HG03097 (cell line): ENCODE measurements around the gene SHH.

Source experiments
- ATAC-seq: cut with Tn5 transposase; IDR thresholded peaks from one replicate; pipeline ENCODE4 v1.9.1; 2021; ENCODE audit not compliant: unreplicated experiment, low FRiP score

SHH gene

DNA sequence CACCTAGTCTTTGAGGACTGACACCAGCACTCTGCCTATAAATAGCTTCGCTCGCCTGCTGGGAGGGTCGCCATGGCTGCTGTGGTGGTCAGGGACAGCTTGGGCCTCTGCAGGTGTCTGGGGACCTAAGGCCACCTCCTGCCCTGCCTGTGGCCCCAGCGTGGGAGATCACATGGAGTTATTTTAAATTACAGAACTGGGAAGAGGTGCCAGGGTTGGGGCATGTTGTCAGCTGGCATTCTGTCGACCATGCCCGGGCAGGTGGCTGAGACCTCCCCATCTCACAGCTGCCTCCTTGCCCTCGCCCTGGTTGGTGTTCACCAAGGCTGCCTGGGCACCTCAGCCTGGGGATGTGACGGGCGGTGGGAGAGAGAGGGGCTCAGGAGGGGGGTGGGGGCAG, 18.1 kb downstream of the SHH start:
- no peak for ATAC-seq

DNA sequence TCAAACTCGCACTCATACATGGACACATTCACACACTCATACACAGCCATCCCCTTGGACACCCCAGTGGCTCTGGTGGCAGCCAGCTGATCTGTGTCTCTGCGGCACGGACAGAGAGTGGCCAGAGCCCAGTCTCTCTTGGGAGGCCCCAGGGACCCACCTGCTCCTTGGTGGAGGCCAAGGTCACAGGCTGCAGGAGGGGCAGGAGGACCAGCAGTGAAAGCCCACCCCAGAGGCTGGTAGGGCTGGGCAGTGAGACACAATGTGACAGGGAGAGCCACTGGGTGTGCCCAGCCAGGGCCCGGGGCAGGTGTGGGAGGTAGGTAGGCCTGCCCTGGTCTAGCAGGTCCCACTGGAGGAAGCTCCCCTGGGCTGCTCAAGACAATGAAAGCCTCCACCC, 18.5 kb downstream of the SHH start:
- no peak for ATAC-seq

DNA sequence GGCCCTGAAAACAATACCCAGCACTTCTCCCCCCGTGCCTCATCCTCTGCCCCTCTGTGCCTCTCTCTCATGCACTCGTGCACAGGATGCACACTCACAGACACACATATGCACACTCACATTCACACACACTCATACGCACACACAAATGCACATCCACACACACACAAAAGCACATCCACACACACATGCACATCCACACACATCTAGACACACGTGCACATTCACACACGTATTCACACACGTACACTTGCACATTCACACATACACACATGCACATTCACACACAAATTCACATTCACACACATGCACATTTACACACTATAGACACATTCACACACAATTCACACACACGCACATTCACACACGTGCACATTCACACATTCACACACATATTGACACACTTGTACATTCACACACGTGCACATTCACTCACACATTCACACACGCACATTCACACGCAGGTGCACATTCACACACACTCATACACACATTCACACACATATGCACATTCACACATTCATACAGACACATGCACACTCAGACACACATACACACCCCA, 19.2 kb downstream of the SHH start:
- ATAC-seq = no peak

DNA sequence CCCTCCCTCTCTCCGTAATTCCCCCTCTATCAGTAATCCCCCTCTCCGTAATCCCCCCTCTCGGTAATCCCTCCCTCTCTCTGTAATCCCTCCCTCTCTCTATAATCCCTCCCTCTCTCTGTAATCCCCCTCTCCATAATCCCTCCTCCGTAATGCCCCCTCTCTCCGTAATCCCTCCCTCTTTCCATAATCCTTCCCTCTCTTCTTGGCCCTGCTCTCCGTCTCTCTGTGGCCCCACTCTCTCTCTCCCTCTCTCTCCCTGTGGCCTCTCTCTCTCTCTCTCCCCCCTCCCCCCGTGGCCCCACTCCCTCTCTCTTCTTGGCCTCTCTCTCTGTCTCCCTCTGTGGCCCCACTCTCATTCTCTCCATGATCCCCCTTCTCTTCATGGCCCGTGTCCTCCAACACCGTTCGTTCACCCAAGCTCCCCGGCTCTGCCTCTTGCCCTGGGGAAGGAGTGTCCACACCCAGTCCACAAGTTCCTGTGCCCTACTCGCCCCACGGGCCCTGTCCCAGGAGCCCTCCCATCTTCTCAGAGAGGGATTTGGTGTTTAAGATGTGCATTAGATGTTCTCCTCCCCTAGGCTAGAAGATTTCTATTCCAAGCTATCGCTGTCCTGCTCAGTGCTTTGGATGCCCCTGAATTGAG, 19.8 kb downstream of the SHH start:
- ATAC-seq = no peak

DNA sequence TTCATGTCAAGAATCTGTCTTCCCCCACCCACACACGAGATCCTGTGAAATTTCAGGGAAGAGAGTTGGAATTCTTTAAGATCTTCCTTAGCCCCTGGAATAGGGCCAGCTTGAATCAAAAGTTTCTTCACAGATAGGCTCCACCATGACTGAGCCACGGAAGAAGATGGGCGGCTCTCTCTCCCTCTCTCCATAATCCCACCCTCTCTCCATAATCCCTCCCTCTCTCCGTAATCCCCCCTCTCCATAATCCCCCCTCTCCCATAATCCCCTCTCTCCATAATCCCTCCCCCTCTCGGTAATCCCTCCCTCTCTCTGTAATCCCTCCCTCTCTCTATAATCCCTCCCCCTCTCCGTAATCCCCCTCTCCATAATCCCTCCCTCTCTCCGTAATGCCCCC, 20.4 kb downstream of the SHH start:
- no peak for ATAC-seq

DNA sequence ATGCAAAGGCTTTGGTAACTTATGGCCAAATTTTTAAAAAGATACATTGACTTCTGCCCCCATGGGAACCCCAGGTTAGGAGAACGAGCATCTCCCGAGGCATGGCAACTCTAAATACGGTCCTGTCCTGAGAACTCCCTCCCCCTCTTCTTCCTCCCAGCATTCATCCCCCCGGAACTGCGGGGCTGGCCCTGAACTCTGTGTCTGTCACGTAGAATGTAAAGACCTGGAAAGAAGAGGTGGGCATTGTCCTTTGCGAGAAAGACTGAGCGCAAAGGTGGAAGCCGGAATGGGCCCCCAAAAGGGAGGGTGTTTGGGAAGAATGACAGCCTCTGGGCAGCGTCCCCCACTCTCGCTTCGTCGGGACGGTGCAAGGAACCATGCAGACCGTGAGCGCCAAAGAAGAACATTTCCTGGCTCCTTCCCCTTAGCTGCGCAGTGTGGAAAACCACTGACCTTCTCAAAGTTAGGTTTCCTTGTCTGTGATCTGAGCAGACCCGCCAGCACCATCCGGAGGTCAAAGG, 21.0 kb downstream of the SHH start:
- no peak for ATAC-seq

DNA sequence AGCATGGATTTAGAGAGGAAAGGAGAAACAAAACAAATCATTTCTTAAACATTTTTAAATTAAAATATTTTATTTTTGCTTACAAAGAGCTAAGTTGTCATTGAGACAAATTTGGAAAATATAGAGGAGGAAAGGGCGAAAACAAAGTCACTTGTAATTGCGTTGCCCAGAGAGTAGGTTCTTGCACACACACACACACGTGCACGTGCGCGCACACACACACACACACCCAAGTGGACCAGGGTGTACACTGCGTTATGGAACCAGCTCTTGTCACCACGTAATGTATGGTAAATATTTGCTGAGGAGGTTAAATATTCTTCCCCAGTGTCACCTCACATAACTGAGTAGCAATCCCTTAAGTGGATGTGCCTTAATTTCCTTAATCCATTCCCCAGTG, 21.6 kb downstream of the SHH start:
- ATAC-seq = no peak

DNA sequence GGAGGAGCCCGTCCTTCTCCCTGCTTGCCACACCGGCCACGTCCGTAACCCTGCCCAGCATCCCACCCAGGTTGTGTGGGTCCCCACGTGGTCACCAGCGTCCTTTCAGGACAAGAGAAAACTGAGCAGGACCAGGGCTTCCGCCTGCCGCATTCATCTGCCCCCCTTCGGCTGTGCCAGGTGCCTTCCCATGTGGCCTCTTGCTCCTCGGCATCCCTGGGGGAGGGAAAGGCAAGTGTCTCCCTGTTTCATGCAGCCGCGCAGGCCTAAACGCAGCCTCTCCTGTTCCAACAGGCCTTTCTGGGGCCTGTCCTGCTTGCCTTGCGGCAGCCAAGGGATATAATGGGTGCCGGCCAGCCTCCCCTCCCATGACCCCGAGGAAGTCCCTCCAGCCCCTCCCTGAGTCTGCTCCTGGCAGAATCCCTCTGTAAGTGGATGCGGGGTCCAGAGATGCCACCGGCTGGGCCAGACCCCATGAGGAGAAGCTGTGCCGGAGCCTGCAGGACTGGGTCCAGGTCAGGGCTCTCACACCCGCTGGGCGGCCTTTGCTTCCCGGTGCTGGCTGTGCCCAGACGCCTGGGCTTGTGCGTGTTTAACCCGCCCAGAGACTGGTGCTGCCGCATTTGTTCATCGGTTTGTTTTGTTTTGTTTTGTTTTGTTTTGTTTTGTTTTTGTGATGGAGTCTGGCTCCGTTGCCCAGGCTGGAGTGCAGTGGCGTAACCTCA, 23.1 kb downstream of the SHH start:
- no peak for ATAC-seq

DNA sequence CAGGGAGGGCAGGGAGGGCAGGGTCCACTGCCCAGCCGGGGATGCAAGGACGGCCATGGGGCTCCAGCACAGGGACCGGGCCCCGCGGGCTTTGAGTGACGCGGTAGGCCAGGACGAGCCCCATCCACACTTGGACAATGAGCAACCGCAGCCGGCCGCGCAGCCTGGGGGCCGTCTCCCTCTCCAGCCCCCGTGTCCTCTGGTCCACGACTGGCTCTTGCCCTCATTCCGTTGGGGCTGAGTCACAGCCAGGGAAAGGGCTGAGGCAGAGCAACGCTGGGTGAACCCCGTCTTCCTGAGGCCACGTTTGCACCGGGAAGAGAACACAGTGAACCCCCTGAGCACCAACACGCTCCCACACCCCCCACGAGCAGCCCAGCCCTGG, 23.7 kb downstream of the SHH start:
- no peak for ATAC-seq

DNA sequence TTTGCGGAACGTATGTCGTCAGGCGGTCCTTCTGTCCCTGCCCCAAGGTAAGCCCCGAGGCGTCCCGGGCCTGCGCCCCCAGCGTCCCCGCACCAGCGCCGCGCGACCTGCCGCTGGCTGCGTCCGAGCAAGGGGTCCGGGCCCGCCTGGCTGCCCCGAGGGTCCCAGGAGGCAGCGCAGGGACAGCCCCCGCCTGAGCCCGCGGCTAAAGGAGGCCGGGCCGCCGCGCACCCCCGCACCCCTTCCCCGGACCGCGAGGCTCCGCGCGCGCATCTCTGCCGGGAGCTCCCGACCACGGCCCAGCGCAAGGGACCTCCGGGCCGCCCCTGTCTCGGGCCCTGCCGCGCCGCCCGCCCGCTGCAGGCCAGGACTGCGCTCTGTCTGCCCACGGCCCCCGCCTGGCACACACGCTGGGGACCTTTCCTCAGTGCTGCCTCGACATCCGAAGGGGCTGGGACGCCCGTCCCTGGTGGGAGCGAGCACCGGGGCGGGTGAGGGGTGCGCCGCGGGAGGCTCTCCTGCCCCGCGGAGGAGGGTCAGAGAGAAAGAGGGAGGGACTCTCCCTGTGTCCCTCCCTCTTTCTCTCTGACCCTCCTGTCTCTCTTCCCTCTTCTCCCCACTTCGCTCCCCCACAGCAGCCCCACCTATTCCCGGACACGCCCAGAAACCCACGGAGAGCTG, 25.0 kb downstream of the SHH start:
- ATAC-seq = no peak

DNA sequence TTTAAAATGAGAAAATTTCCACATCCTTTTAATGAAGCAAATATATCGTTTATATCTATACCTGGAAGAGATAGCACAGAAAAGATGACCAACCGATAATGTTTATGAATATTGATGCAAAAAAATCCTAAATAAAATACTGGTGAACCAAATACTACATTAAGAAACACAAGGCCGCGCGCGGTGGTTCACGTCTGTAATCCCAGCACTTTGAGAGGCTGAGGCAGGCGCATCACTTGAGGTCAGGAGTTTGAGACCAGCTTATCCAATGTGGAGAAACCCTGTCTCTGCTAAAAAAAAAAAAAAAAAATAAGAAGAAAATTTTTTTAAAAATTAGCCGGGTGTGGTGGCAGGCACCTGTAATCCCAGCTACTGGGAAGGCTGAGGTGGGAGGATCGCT, 25.8 kb downstream of the SHH start:
- no peak for ATAC-seq

DNA sequence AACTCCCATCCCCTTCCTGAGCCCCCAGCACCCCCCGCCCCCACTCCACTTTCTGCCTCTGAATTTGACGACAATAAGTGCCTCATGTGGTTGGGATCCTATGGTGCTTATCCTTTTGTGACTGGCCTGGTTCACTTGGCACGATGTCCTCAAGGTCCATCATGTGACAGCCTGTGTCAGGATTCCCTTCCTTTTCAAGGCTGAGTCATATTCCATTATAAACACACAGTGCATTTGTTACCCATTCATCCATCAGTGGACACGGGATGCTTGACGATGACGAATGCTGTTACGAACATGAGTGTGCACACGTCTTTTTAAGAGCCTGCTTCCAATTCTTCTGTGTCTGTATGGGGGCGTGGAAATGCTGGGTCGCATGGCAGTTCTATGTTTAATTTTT, 26.7 kb downstream of the SHH start:
- ATAC-seq = no peak

DNA sequence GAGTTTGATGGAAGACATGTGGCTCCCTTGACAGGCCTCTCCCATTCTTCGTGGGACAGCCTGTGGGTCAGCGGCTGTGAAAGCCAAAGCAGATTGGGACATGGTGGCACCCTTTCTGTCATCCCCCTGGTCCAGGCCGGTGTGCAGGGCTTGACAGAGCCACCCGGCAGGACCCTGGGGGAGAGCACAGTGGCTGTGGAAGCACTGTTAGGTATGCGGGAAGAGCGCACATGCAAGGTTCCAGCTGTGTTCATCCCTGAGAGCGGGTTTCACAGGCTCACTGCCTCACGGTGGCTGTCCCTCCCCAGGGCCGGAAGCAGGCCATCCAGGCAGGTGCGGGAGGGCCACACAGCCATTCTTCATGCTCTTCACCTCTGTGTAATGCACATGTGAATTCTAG, 29.8 kb downstream of the SHH start:
- ATAC-seq = no peak

DNA sequence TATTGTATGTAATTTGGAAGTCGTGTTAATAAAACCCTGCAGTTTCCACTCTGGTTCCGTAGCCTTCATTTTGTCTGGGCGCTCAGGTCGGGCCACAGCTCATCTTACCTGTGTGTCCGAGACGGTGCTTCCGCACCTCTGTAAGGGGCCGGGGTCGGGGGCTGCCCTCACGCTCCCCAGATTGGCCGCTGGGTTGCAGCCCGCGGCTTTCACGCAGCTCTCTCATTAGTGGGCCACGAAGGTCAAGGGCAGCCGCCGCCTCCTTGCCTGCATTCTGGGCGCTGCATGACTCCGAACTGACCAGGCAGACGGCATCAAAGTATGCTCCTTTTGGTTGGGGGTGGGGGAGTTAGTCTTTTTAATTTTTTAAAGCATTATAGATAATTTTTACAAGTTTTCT, 30.8 kb downstream of the SHH start:
- no peak for ATAC-seq

DNA sequence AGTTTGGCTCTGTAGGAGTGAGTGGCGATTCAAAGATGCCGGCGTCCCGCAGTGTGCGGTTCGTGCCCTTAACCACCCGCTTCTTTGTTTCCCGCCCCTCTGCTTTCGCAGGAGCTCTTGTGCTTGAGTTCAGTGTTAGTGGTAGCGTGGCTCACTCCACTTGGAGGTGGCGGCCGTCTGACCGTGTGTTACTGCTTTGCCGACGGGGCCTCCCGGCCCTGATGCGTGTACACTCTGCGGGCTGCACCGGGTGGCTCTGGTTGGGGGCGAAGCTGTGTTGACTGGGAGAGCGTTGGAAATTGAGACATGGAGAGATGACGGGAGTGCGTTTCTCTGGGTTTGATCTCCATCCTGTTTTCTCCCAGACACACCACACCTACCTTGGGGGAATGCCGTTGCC, 31.4 kb downstream of the SHH start:
- no peak for ATAC-seq

DNA sequence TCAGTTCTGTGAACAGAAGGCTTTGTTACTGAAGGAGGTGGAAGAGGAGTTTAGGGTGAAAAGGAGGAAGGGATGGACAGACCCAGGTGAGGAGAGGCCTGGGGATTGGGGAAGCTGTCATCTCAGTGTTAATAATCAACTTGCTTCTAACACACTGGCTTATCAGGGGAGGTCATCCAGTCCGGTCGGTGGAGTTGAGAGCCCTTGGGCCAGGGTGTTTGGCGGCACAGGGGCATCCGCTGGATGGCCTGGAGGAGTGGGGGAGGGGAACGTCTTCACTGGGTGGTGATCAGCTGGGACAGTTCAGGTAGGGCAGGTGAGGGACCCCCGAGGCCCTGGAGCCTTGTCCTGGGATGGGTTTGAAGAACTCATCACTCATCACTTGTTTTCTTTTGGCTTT, 33.9 kb downstream of the SHH start:
- ATAC-seq = no peak

DNA sequence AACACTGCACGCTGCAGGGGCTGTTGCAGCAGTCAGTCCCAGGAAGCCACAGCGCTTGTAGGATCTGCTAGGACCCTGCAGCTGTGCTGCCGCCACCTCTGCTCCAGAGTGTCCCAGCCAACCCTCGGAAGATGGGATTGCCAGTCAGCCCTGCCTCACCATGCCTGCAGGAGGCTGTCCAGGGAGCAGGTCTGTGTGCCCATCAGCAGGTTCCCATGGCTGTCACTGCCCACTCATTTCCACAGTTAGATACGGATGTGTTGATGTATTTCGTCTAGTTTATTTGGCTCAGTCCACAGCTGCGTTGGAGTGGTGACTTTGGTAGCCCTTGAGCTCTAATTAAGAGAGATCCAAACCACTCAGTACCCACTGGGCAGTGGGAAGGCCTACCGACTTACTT, 35.7 kb downstream of the SHH start:
- ATAC-seq = no peak

DNA sequence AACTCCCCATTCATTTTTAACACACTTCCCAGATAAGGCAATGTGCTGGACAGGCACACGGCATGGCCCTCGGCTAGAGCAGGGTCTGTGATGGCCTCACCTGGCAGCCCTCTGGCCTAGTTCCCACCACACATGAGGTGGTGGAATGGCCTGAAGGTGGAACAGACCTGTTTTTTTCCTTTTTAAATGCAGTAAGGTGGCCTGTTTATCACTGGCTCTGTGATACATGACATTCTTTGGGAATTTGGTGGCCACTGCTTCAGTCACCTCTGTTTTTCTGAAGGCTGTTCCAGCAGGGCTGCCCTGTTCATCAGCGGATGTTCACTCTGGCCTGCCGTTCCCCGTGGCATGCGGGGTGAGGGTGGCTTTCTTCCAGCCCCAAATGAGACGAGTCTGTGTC, 36.6 kb downstream of the SHH start:
- ATAC-seq = no peak

DNA sequence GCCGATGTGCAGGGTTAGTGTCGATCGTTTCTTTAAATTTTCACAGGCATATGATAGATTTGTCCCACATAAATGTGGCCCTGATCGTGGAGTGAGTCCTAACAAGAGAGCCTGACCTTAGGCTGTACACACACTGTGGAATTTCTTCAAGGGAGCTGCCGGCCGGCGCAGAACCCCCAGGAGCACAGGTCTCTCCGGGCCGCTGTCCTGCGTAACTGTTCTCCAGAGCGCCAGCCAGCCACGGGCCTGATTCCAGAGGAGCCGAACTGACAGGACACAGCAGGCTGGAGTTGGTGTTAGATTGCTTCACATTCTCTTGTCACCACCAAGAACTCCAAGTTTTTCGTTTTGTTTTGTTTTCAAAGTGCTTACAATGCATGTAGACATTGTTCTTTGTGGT, 37.3 kb downstream of the SHH start:
- ATAC-seq = no peak

DNA sequence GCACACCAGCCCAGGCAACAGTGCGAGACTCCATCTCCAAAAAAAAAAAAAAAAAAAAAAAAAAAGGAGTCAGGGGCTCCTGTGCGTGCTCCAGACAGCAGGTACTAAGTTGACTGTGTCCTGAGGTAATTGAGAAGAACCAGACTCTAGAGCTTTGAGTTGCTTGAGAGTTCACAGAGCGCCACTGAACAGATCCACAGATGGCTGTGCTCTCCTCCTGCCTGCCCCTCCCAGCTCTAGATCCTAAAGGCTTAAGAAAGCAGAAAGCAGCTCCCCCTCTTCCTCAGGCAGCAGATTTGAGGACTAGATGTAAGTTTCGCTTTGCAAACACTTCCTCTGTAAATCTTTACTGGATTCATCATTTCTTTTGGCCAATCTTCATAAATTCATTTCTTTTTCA, 38.7 kb downstream of the SHH start:
- no peak for ATAC-seq

DNA sequence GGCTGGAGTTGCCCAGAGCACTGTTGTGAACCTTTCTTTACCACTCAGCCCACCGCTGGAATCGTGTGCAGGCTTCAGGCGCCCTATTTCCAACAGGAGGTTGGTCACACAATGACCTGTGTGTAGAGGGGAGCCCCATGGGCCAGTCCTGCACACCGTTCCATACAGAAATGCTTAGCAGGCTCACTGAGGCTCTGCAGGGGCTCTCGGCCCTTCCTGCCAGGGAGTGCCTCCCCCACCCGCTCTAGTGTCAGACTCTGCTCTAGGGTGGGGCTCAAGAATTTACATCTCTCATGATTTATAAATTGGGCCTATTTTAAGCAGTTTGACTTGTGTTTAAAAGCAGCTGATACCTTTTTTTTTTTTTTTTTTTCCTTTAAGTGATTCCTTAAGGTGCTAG, 42.0 kb downstream of the SHH start:
- ATAC-seq = no peak

DNA sequence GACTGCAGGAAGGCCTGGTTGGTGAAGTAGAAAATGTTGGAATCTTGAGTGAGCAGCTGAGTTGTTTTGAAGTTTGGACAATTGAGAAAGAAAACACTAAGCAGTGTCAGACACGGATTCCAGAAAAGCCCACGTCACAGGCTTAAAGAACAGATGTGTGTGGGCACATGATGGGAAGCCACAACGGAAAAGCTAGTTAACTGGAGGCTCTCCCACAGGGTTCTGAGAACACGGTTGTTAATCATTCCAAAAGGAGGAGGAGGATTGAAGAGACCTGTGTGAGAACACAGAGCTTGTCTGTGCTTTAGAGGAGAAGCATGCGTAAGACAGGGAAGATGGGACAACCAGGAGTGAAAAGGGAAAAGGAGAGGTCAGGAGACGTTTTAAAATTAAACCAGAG, 42.6 kb downstream of the SHH start:
- ATAC-seq = no peak
